Esophagus squamous epithelium (tissue), 5 donors: ENCODE data around the gene SUPT4H1. TPM values are rescaled to one million over a fixed set of nuclear protein-coding genes. Genes with fewer than 3 reads are reported as not detected.

Source experiments
- DNase-seq: peaks from one replicate; lab custom pipeline; 2025; lab: John Stamatoyannopoulos, UW
- H3K27ac ChIP-seq, 4 donors: fragments of 200-600 bp; sonication (generic); one replicate each; pipeline ENCODE4 v1.5.1; 2016 to 2019; ENCODE audit warnings: mild to moderate bottlenecking in 1 of 4
- H3K27me3 ChIP-seq, 4 donors: fragments of 200-600 bp; sonication (generic); 1 replicate in 3 of 4; 2 replicates in 1 of 4; pipeline versions ENCODE4 v1.5.1 to v1.6.0; 2017 to 2021; ENCODE audit warnings: antibody characterized with exemption in 1 of 4
- H3K36me3 ChIP-seq, 3 donors: fragments of 200-600 bp; sonication (generic); one replicate each; pipeline ENCODE4 v1.5.1; 2016 to 2019
- H3K4me1 ChIP-seq, 3 donors: fragments of 200-600 bp; sonication (generic); one replicate each; pipeline ENCODE4 v1.5.1; 2017 to 2019
- H3K4me3 ChIP-seq, 4 donors: fragments of 200-600 bp; sonication (generic); 1 replicate in 3 of 4; 2 replicates in 1 of 4; pipeline ENCODE4 v1.5.1; 2016 to 2019; ENCODE audit warnings: mild to moderate bottlenecking in 2 of 4, moderate library complexity in 1 of 4
- H3K9me3 ChIP-seq, 3 donors: fragments of 200-600 bp; sonication (generic); one replicate each; pipeline ENCODE4 v1.5.1; 2016 to 2019
- CTCF ChIP-seq, 6 experiments: fragments of 450-650 bp in 4 of 6; fragments of 200-600 bp in 2 of 6; sonication (generic) in 2 of 6; IDR thresholded peaks; one replicate each; pipeline ENCODE4 v1.5.1; 2016 to 2019; ENCODE audit warnings: antibody characterized with exemption in 6 of 6, mild to moderate bottlenecking in 4 of 6, moderate library complexity in 4 of 6
- POLR2A ChIP-seq, 4 donors: fragments of 450-650 bp; IDR thresholded peaks; one replicate each; pipeline ENCODE4 v1.6.1; 2017; ENCODE audit warnings: antibody characterized with exemption in 4 of 4, mild to moderate bottlenecking in 4 of 4, moderate library complexity in 3 of 4
- WGBS, 2 donors: methylation state at CpG; one replicate each; pipeline ENCODE4 v1.1.5; 2018; 5-methylcytosine and 5-hydroxymethylcytosine counted together
- intact Hi-C: fragments of 100-400 bp; cut with DNase I; formaldehyde crosslinking; loops from one replicate; pipeline ENCODE4 v1.15.0; 2022
- total RNA-seq, 4 donors: library from RNA; depleted of rRNA; stranded (reverse); fragments of >200 nt; gene quantifications; one replicate each; pipeline ENCODE4 v1.1.0, GENCODE V29; 2016
- donor health status: DM: yes; HTN: yes; CAD: no.

Gene SUPT4H1
- total RNA-seq, 4 donors from 2014 or later, result 29.9 to 54.9 (median 37.0) TPM

- Histone ChIP-seq H3K4me1 (peaks cover 5 to 42% (median 6%) of the 10 kb centered on the region in 3 donors), H3K36me3 (no peaks in the 10 kb centered on the region), H3K27me3 (peaks cover 0 to 31% (median 0%) of the 10 kb centered on the region in 4 donors), H3K9me3 (no peaks in the 10 kb centered on the region), H3K4me3 (no peak overlapping the region), H3K27ac (no peak overlapping the region)
- 60 to 63% methylated on average over 3 to 5 of the region's 9 CpGs for WGBS, 2 donors
- no peak for TF ChIP-seq CTCF (IDR thresholded peaks at IDR 0.05)
- TF ChIP-seq POLR2A (IDR thresholded peaks at IDR 0.05), result no peak
- intact Hi-C loops, result no loop called here
- DNase-seq, result no peak
Observed at GRCh38 chr17:58326609-58327362, 25.2 kb downstream of the SUPT4H1 start.

- WGBS, 2 donors, result 75 to 80% methylated on average over 10 to 11 of the region's 11 CpGs
Observed at GRCh38 chr17:58325976-58326468, 26.0 kb downstream of the SUPT4H1 start.

GRCh38 chr17:58325289-58325726, 26.7 kb downstream of the SUPT4H1 start:
- Histone ChIP-seq H3K27me3 (peaks cover 0 to 31% (median 0%) of the 10 kb centered on the region in 4 donors), H3K36me3 (no peaks in the 10 kb centered on the region), H3K4me1 (peaks cover 5 to 42% (median 6%) of the 10 kb centered on the region in 3 donors), H3K9me3 (no peaks in the 10 kb centered on the region), H3K4me3 (peak overlapping the region in 2 of 4 donors; percentile 73 to 75), H3K27ac (no peak overlapping the region)
- no peak for TF ChIP-seq POLR2A (IDR thresholded peaks at IDR 0.05)
- TF ChIP-seq CTCF (IDR thresholded peaks at IDR 0.05), result no peak
- DNase-seq, result no peak
- intact Hi-C loops, result no loop called here
- 38 to 46% methylated on average over 2 to 4 of the region's 11 CpGs for WGBS, 2 donors

More at GRCh38 chr17:58325976-58326468, 26.0 kb downstream of the SUPT4H1 start:
- peaks cover 5 to 42% (median 6%) of the 10 kb centered on the region in 3 donors for H3K4me1 ChIP-seq
- H3K9me3 ChIP-seq, result no peaks in the 10 kb centered on the region
- H3K4me3 ChIP-seq, result no peak overlapping the region
- TF ChIP-seq POLR2A (IDR thresholded peaks at IDR 0.05) (no peak), CTCF (IDR thresholded peaks at IDR 0.05) (no peak)
- H3K27me3 ChIP-seq, result peaks cover 0 to 31% (median 0%) of the 10 kb centered on the region in 4 donors
- DNase-seq, result no peak
- no peaks in the 10 kb centered on the region for H3K36me3 ChIP-seq
- intact Hi-C loops, result no loop called here
- no peak overlapping the region for H3K27ac ChIP-seq

GRCh38 chr17:58324409-58325288, 27.4 kb downstream of the SUPT4H1 start:
- peaks cover 0 to 31% (median 0%) of the 10 kb centered on the region in 4 donors for H3K27me3 ChIP-seq
- H3K9me3 ChIP-seq, result no peaks in the 10 kb centered on the region
- H3K4me1 ChIP-seq, result peaks cover 5 to 42% (median 6%) of the 10 kb centered on the region in 3 donors
- intact Hi-C loops, result no loop called here
- no peak for DNase-seq
- H3K36me3 ChIP-seq, result no peaks in the 10 kb centered on the region
- 0% methylated on average over 7 of the region's 66 CpGs; no CpG with 5 or more reads in 1 of the 2 donors for WGBS, 2 donors
- TF ChIP-seq CTCF (IDR thresholded peaks at IDR 0.05) (no peak), POLR2A (IDR thresholded peaks at IDR 0.05) (no peak)
- peak overlapping the region; percentile 23 to 66 (median 58) for H3K27ac ChIP-seq
- H3K4me3 ChIP-seq, result peak overlapping the region; percentile 55 to 75 (median 68)
